ENCODE measurements around the gene TBC1D12.
"Not testable (repeated sequence)": the region's sequence is repeated elsewhere in the genome, so short reads cannot be mapped to it uniquely, and the experiment has no call there.

TBC1D12 gene

DNA sequence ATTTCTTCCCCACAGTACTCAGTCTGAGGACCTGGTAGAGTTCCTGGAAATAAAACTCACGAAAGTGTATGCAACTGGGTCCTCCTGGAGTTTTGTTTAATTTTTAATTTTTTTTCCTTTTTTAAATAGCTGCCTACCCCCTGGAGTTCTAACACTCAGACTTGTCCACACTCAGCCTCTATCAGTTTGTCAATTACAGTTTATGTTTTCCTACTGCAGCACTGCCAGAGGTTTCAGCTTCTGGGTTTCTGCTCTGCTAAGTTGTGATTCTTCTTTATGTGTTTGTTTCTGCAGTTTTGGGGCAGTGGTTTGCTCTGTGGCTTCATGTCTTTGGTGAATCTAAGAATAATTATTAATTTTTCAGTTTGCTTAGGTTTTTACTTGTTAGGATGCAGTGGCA, 59.2 kb downstream of the TBC1D12 start:
- DNase-seq = no peak

DNA sequence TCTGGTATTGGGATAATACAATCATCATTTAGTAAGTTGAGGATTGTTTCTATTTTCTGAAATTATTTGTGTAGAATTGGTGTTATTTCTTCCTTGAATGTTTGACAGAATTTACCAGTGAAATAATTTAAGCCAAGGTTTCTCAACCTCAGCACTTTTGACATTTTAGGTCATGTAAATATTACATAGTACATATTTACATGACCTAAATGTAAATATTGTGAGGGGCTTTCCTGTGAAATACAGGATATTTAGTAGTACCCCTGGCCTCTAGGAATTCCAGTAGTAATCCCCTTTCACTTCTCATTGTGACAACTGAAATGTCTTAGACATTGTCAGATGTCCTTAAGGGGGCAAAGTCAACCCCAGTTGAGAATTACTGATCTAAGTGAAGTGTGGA, 59.8 kb downstream of the TBC1D12 start:
- DNase-seq = no peak

DNA sequence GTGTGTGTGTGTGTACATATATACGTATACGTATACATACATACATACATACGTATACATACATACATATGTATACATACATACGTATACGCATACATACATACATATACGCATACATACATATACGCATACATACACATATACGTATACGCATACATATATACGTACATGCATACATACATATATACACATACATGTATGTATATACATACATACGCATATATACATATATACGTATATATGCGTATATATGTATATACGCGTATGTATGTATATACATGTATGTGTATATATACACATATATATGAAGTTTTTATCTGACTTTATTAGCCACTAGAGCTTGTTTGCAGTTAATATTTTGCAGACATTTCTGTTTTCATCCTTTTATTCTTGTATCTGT, 63.3 kb downstream of the TBC1D12 start:
- no peak for DNase-seq

DNA sequence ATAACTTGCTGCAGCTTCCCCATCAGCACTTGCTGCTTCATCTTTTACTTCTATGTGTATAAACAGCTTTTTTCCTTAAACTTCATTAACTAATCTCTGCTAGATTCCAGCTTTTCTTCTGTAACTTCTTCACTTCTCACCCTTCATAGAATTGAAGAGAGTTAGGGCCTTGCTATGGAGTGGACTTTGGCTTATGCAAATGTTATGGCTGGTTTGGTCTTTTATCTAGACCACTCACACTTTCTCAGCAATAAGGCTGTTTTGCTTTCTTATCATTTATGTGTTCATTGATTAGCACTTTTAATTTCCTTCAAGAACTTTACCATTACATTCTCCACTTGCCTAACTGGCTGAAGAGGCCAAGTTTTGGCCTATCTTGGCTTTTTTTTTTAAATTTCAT, 79.1 kb downstream of the TBC1D12 start:
- DNase-seq = no peak

DNA sequence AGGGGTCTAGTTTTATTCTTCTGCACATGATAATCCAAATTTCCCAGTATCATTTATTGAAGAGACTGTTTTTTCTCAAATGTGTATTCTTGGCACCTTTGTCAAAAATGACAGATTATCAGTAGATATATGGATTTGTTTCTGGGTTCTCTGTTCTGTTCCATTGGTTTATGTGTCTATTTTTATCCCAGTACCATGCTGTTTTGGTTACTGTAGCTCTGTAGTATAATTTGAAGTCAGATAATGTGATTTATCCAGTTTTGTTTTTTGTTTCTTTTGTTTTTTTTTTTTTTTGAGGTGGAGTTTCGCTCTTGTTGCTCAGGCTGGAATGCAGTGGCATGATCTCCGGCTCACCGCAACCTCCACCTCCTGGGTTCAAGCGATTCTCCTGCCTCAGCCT, 81.6 kb downstream of the TBC1D12 start:
- DNase-seq = no peak

DNA sequence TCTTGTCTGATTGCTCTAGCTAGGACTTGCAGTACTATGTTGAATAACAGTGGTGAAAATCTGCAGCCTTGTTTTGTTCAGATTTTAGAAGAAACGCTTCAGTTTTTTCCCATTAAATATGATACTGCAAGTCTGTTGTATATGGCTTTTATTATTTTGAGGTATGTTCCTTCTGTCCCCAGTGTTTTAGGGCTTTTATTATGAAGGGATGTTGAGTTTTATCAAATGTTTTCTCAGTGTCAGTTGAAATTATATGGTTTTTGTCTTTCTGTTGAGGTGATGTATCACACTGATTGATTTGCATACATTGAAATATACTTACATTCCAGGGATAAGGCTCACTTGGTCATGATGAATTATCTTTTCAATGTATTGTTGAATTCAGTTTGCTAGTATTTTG, 82.8 kb downstream of the TBC1D12 start:
- DNase-seq = no peak

DNA sequence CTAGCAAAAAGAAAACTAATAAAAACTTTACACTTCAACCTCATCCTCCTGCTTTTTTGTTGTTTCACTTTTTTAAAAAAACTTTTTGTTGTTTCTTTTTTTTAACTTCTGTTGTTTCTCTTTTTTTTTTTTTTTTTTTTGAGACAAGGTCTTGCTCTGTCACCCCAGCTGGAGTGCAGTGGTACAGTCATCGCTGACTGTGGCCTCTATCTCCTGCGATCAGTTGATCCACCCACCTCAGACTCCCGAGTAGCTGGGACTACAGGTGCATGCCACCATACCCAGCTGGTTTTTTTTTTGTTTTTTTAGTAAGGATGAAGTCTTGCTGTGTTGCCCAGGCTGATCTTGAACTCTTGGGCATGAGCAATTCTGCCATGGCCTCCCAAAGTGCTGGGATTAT, 85.2 kb downstream of the TBC1D12 start:
- no peak for DNase-seq

DNA sequence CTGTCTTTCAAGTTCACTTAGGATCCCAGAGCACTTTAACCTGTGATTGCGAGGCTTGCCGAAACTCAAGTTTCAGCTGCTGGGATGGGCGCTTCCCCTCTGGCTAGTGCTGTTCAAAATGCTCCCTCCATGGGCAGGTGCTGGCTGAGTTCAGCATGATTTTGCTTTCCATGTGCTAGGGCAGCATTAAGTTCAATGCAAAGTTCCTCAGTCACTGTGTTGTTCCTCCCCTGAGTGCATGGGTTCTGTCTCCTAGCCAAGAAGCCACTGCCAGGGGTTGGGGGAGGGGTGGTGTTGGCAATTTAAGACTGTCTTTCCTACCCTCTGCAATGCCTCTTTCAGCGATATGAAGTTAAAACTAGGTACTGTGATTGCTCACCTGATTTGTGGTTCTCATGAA, 86.8 kb downstream of the TBC1D12 start:
- no peak for DNase-seq

DNA sequence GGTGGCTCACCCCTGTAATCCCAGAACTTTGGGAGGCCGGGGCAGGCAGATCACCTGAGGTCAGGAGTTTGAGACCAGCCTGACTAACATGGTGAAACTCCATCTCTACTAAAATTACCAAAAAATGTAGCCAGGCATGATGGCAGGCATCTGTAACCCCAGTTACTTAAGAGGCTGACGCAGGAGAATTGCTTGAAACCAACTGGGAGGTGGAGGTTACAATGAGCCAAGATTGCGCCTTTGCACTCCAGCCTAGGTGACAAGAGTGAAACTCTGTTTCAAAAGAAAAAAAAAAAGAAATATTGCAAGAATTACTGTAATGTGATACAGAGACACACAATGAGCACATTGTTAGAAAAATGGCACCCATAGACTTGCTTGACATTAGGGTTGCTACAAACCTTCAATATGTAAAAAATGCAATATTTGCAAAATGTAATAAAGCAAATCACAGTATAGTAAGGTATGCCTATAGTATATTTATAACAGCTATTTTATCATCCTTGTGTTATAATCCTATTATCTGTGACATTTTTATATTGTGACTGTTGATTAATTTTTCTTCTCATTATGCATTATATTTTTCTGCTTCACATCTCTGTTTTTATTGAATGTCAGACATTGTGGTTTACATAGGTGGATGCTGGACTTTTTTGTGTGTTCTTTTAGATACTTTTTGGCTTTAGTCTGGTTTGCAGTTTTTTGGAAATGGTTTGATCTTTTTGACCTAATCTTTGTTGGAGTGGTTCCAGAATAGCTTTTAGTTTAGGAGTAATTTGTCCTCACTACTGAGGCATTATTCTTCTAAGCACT, 87.8 kb downstream of the TBC1D12 start:
- no peak for DNase-seq

DNA sequence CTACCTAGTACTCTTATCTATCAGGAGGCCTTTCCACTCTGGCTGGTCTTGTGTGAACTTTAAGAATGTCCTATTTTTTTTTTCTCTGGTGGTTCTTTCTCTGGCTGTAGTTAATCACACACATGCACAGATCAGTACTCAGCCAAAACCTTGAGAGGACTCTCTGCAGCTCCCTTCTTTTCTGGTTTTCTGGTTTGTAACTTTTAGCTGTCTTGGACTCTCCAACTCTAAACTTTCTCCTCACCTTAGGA, 88.4 kb downstream of the TBC1D12 start:
- no peak for DNase-seq

DNA sequence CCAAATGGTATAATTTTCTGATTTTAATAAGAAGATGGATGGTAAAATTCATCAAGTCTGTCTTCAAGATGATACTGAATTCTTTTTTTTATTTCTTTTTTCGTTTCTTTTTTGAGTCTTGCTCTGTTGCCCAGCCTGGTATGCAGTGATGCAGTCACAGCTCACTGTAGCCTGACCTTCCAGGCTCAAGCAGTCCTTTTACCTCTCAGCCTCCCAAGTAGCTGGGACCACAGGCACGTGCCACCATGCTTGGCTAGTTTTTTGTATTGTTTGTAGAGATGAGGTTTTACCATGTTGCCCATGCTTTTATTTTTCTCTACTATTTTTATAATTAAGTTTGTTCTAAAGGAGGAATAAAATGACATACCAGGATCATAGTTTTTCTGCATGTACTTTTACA, 91.1 kb downstream of the TBC1D12 start:
- no peak for DNase-seq

DNA sequence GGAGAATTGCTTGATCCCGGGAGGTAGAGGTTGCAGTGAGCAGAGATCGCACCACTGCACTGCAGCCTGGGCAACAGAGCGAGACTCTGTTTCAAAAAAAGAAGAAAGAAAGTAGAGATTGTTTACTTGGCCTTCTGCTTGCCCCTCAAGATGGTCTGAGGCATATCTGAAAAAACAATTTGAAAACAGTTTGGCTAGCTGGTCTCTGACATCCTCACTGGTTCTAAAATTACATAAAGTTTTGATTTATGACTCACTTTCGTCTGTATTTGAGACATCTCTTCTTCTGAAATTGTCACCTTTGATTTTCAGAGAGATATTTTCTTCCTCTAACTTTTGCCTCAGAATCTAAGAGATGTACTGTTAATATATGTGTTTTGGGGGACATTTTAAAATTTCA, 93.7 kb downstream of the TBC1D12 start:
- DNase-seq = no peak

DNA sequence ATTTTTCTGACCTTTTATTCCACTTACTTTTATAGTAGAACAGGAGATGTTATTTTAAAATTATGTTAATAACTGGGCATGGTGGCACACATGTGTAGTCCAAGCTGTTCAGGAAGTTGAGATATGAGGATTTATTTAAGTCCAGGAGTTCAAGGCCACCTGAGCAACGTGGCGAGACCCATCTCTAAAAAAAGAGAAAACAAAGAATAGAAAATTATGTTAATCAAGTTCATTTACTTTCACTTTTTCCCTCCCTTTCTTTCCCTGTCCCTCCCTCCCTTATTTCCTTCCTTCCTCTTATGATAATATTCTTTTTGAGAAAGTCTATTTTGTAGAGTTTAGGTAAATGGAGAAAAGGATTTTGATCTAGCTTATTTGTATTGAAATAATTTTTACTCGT, 94.3 kb downstream of the TBC1D12 start:
- DNase-seq = no peak

DNA sequence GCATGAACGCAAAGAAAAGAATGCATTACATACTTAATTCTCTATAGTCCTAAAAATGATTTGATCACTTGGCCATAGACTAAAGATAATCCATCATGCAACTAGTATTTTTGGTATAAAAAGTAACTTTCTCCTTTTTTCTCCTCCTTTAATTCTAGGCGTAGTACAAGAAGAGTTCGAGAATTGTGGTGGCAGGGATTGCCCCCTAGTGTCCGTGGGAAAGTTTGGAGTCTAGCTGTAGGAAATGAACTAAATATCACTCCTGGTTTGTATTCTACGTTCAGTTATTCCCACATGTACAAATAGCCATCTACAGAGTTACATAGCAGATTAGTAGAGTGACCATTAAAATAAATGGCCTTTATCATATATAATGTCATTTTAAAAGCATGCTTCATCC, 97.7 kb downstream of the TBC1D12 start:
- DNase-seq = no peak

DNA sequence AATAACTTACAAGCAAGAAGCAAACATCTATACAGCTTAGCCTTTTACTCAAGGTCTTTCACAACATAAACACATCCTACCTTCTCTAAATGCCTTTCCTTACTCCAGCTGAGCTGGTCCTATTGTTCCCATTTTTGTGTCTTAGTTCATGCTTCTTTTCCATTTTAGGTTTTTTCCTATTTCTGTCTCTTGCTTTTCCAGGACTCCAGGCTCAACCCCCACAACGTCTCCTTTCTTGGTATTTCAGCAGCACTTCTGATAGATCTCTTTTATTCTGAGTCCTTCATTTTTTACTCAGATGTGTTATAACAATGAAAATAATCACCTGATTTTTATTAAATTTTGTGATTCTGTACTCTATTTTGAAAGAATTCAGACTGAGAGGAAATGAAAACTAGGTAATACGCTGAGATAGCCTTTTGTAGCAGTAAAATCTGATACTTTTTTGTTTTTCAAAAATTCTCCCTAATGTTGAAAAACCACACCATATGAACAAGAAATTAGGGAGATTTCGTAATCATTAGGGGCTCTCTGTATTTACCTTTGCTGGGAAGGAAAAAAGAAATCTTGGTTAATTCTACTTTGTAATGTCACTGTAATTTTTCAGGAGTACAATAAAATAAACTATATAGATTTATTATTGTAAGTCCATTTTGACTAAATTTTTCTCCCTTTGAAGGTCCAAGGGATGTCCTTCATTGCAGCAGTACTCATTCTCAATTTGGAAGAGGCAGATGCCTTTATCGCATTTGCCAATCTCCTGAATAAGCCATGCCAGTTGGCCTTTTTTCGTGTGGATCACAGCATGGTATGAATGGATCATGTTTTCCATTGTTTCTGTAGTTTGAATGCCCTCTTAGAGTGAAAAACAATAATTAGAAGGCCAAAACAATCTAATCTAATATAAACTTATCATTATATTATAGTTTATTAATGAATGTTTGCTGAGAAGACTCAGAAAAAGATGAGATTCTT, 119.2 kb downstream of the TBC1D12 start:
- no peak for DNase-seq

DNA sequence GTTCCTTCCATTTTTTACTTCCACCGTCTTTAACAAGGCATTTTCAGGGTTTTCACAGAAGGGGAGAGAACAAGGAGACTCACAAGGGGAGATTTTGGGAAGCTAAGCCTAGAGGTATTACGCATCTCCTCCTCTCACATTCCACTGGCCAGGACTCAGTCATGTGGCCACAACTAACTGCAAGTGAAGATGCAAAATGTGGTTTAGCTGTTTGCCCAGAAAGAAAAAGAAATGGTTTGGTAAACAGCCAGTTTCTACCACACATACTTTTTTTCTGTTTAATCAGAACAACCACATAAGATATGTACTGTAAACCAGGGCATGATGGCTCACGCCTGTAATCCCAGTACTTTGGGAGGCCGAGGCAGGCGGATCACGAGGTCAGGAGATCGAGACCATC, 121.8 kb downstream of the TBC1D12 start:
- no peak for DNase-seq

DNA sequence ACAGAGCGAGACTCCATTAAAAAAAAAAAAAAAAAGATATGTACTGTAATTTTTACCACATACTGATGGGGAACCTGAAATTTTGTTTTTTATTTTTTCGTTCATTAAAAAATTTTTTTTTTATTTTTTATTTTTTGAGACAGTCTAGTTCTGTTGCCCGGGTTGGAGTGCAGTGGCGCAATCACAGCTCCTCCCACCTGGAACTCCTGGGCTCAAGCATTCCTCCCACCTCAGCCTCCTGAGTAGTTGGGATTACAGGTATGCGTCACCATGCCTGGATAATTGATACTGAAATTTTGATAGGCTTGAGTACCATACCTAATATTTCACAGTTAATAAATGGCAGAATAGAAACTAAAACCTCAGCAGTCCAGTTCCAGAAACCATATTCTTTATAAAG, 122.4 kb downstream of the TBC1D12 start:
- no peak for DNase-seq

DNA sequence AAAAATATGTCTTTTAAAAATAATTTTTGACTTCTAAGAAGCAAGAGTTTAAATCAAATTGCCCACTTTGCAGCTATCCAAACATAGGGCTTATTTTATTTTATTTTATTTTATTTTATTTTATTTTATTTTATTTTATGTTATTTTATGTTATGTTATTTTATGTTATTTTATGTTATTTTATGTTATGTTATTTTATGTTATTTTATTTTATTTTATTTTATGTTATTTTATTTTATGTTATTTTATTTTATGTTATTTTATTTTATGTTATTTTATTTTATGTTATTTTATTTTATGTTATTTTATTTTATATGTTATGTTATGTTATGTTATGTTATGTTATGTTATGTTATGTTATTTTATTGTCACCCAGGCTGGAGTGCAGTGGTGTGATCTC, 129.2 kb downstream of the TBC1D12 start:
- not testable (repeated sequence) for DNase-seq

DNA sequence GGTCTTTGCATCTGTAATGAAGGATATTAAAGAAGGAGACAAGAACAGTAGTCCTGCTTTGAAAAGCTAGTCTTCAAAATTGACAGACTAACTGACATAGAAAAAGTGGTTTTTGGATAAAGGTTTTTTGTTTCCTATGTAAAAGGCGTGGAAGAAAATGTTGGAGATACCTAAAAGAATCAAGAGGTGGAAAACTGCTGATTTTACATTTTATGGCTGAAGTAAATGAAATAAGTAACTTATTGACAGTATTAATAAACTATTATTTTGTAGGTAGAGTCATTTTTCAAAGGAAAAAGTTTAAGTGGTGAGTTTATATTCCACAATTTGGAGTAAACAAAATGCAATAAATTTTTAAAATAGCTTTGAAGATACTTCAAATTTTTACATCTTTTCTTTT, 130.7 kb downstream of the TBC1D12 start:
- no peak for DNase-seq

DNA sequence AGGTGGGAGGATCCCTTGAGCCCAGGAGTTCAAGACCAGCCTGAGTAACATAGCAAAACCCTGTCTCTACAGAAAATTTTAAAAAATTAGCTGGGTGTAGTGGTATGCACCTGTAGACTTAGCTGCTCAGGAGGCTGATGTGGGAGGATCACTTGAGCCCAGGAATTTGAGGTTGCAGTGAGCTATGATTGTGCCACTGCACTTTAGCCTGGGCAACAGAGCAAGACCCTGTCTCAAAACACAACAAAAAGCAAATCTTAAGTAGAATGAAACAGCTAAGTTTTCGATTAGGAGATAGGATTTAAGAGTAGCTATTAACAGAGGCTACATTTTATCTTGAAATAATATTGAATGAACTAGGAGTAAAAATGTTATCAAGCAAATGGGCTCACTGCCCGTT, 139.9 kb downstream of the TBC1D12 start:
- DNase-seq = not testable (repeated sequence)

DNA sequence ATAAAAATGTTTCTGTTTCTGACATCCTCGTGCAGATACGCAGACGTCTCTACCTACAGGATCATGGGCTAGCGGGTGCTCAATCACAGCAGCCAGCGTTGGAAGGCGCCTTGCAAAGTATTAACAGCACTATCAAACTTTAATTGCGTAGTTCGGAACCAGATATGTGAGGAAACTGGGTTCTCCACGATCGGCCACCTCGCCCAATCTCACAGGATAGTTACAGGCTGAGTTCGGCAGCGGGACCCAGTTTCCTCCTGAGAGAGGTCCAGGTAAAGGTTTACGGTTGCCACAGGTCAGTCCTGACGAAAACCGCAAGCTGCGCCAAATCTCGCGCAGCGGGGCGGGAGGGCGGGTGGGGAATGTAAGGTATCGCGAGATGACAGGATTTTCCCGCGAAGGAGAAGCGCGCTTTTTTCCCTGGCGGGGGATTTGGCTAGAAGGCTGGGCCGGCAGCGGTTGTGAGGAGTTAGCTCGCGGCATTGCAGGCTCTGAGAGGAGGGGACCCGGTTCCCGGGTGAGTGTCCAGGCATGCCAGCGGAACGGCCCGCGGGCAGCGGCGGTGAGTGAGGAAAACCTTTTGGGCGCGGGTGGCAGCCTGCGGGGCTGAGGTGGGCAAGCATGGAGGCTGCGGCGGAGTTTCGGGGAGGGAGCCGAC, 143.2 kb downstream of the TBC1D12 start, which contains the start of gene HELLS:
Gene HELLS, plus strand, starts transcription at position 398 of the 658 bp plus-strand sequence. Its CDS starts 134 bp downstream, at position 532.
- DNase-seq = peak; percentile 77

DNA sequence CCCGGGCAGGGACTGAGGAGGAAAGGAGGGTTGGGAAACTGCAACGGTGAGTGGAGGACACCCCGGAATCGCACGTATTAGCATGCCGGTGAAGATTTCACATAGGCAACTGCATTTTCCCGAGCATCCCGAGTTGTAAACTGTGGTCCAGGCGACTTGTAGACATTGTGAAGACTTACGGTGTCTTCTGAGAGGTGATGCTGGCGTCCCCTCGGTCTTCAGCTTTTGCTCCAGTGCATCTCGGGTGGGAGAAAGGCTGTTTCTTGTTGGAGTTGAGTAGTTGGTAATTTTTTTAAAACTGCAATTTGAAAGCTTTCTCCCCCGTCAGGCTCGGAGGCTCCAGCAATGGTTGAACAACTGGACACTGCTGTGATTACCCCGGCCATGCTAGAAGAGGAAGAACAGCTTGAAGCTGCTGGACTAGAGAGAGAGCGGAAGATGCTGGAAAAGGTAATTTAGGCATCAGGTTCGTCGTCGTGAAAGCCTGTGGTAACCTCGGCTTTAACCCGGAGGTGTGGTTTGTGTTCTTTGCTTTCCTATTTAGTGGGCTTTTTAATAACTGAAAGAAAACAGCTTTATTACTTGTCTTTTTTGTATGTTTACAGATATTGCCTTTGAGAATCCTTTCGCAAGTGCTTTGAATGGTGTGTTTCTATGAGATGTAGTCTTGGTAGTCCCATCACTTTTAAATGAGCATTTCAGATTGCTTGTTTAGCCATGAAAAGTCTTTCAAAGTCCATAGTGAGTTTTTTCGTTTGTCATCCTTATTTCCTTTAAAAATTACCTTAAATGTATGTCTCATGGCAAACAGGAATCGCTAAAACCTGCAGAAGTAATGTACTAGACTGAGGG, 143.9 kb downstream of the TBC1D12 start:
- no peak for DNase-seq

DNA sequence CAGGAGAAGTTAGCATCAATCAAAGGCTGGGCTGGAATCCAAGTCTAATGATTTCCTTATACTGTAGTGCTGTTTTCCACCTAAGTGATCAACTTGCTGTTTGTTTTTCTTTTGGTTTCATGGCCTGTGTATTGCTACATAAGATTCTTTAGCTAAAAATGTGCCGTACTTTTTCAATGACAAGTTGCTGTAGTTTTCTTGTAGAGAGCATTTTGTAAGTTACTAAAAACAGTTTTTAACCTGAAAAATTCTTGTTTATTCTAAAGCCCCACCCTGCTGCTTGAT, 144.5 kb downstream of the TBC1D12 start:
- DNase-seq = no peak

All from stimulated activated CD4-positive, alpha-beta T cell treated with anti-CD3 and anti-CD28 coated beads, Interleukin-4, amount 100 ng/mL, for 24 hours (primary cell).